Stimulated activated CD4-positive, alpha-beta T cell treated with anti-CD3 and anti-CD28 coated beads, Interleukin-2, amount 100 ng/mL, for 24 hours (primary cell): ENCODE results near the gene MOB3A.
"Not testable (repeated sequence)": the region's sequence is repeated elsewhere in the genome, so short reads cannot be mapped to it uniquely, and the experiment has no call there.

Source experiments
- DNase-seq, 2 donors: peaks; one replicate each; pipeline ENCODE4 v3.0.0-alpha.2; 2020

The MOB3A gene

GRCh38 chr19:2096034-2096479, at the start of gene MOB3A:
Gene MOB3A (minus strand): TSS chr19:2096326. CDS start chr19:2078560, 17,766 bp downstream.
- peak; percentile 86 to 87 for DNase-seq

DNA sequence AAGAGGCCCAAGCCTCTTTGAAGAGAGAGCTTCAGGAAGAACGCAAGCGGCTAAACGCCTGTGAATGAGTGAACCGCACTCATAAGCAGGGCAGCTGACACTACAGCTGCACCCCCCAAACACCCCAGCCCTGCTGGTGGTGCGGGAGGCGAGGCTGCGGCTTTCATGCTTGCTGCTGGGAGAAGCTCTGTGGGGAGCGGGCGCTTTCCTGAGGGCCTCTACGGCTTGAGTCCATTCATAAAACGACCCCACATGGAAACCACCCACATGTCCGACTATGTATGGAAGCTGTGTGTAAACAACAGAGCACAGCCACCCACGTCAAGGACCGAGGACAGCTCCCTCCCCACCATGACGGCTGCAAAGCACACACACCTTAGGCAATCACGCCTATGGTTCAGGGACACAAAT, 49.7 kb upstream of the MOB3A start:
- no peak for DNase-seq

DNA sequence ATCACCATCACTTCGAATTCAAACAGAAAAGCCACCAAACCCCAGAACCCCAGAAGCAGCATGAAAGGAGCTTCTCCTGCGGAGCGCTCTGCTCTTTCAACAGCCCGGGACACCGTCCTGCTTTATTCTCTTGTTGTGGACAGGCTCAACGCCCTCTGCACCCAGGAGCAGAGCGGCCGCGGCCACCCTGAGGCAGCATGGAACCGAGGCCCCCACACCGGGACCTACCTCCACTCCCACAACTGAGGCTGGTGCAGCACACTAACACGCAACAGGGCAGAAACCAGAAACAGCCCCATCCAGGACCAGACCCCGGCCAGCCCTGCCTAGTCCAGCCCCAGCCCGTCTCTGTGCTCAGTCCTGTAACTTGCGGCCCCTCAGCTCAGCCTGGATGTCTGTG, 48.1 kb upstream of the MOB3A start:
- DNase-seq = no peak

DNA sequence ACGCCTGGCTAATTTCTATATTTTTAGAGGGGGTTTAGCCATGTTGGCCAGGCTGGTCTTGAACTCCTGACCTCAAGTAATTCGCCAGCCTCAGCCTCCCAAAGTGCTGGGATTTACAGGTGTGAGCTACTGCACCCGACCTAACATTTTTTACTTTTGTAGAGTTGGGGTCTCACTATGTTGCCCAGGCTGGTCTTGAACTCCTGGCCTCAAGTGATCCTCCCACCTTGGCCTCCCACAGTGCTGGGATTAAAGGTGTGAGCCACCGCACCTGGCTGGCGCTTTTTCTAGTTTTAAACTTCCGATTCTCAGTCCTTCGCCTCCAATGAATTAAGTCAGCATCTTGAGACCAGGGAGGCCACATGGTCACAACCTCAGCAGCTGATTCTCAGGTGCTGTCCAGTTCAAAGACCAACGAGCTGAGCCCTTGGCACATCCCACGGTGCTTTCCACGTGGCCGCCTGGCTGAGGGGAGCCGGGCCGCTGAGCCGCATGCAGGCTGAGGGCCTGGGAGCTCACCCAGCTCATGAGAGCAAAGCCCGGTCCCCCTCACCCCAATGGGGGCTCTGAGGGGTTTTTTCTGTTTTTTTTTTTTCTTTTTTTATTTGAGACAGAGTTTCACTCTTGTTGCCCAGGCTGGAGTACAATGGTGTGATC, 46.2 kb upstream of the MOB3A start:
- DNase-seq = no peak

DNA sequence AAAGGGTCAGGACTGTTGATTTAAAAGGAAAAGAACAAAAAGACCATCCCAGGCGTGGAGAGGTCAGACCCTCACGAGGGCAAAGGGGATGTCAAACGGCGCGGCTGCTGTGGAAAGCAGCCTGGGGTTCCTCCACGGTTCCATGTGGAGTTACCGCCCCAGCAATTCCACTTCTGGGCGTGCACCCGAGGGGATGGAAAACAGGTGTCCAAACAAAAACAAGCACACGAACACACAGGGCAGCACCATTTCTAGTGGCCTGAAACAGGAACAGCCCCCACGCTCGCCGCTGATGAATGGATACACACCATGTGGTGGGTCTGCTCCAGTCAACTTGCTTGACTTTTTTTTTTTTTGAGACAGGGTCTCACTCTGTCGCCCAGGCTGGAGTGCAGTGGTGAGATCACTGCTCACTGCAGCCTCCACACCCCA, 44.0 kb upstream of the MOB3A start:
- no peak for DNase-seq

DNA sequence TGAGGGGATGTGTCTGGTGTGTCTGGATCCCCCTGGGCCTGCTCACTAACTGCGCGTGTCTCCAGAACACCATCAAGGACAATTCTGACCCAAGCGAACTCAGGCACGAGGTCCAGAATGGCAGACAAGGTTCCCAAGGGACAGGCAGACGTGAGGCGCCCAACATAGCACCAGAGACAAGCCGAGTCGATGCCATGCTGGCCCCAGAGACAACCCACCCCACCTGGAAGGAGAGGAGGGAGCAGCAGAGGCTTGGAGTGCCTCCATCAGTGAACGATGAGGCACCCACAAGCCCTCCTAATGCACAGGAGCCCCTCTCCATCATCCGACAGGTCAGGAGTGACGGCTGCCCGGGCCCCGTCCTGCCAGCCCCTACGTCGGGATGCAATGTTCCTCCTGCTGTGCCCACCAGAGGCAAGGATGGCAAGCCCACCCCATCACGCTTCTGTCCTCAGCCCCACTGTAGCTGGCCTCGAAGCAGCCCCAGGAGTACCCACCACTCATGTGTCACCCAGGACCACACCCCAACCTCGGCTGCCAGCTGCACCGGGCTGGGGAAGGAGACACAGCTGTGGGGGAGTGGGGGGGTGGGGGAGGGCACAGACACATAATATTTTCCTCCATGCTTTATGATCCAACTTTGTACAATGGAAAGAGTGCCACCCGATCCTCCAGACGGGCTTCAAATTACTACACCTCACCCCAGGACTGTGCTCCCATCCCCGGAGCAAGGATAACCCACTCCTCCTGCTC, 43.4 kb upstream of the MOB3A start:
- DNase-seq = no peak

- DNase-seq = no peak
Measured at GRCh38 chr19:2138061-2138728, 42.1 kb upstream of the MOB3A start.

GRCh38 chr19:2136796-2137195, 40.7 kb upstream of the MOB3A start:
- DNase-seq = no peak

DNA sequence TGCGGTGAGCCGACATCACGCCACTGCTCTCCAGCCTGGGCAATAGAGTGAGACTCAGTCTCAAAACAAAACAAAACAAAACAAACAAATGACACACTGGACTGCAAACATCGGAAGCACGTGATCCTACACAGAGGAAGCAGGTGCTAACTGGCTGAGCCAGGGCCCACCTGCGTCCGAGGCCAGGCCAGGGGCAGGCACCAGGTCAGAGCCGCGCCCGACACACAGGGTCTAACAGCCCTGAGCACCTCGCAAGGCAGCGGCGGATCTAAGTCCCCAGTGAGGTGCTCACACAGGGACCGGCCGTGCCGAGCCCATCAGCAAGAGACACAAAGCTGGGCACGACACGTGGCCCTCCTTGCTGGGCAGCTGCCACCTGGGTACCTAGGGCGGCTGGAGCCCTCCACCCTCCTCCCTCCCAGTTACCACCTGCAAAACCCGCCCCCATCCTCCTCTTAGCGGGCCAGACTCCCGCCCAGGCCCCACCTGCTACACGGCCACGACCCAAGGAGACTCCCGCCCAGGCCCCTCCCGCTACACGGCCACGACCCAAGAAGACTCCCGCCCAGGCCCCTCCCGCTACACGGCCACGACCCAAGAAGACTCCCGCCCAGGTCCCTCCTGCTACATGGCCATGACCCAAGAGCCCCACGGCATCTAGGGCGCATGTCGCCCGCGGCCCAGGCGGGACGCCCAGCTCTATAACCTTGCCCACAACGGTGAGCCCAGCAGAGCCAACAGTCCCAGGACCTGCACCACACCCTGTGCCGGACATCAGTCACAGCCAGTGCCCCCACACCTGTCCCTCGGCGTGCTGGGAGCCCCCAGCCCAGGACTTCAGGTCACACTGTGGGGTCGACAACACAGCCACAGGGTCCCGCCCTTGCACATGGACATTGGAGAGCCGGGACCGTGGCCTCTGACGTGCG, 39.6 kb upstream of the MOB3A start:
- no peak for DNase-seq

DNA sequence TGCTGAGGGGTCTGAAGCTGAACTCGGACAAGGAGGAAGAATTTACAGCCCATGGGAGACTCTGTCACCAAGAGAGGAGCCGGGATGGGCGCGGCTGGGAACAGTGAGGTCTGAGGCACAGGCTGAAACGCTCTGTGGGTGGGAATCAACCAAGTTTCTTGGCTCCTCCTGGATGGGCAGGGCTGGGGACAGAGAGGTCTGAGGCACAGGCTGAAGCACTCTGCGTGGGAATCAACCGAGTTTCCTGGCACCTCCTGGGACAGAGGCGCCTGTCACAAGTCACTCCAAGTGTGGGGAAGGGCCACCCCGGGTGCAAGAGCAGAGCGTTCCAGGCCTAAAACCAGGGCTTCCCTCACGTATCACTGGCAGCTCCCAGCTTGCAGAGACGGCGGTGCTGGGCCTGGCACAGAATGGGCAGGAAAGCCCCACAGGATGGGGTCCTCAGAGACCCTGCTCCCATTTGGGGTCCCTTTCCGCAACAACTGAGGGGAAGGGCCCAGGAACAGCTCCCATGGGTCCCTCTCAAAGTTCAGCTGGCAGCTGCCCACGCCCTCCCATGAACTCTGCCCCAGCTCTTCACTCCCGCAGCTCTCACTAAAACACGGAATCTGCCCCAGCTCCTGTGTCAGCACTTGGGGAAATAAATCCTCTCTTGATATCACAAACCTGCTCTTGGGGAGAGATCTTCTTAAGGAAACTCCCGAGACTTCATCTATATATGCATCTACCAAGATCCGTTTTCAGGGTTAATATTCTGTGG, 36.8 kb upstream of the MOB3A start:
- no peak for DNase-seq

GRCh38 chr19:2132191-2132590, 36.1 kb upstream of the MOB3A start:
- DNase-seq = no peak

DNA sequence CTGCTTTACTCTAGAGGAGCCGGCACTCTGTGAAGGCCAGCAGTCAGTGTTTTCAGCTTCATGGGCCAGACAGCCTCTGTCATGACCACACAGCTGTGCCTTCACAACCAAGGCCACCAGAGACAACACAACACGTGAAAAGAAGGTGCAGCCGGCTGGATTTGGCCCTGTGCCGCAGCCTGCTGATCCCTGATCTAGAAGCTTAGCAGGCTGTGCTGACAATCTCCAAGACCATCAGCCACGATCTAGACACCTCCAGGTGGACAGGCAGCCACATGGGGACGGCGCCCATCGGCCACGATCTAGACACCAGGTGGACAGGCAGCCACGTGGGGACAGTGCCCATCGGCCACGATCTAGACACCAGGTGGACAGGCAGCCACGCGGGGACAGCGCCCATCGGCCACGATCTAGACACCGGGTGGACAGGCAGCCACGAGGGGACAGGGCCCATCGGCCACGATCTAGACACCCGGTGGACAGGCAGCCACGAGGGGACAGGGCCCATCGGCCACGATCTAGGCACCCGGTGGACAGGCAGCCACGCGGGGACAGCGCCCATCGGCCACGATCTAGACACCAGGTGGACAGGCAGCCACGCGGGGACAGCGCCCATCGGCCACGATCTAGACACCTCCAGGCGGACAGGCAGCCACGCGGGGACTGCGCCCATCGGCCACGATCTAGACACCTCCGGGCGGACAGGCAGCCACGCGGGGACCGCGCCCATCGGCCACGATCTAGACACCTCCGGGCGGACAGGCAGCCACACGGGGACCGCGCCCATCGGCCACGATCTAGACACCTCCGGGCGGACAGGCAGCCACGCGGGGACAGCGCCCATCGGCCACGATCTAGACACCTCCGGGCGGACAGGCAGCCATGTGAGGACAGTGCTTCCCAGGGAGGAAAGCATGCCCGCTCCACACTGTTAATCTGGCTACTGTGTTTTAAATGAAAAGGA, 35.2 kb upstream of the MOB3A start:
- not testable (repeated sequence) for DNase-seq

DNA sequence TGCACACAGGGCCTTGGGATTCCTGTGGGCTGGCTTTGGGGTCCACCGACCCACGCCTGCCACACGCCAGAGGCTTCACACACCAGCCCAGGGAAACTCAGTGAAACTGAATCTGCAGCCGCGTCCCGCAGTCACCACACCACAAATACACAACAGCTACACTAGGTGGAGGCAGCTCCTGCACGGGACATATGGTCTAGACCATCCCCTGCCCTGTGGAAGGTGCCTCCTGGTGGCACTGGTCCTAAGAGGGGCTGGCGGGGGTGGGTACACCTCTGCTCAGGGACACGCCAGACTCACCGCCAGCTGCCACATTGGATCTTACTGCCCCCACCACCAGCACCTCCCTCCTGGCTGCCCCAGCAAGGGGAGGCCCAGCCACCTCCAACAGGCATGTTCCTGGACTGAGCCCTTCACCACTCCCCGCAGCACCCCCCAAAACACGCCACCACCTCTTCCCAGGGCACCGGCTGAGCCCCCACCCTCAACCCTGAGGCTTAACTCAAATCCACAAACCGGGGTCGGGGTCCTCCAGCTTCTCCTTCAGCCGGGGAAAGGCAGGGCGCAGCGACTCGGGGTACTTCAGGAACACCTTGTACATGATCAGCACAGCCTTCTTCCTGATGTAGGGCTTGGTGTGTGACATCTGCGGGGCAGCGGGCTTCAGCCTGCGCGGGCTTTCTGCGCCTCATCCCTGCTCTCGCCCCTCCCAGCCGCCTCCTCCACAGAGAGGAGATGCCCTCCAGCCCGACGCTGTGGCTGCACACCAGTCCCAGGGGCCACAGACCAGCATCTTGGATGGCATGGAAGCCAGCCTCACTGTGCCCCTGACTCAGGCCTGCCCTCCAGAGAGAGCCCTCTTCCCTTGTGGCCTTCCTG, 34.0 kb upstream of the MOB3A start:
- DNase-seq = no peak

GRCh38 chr19:2129486-2129885, 33.4 kb upstream of the MOB3A start:
- DNase-seq = no peak

GRCh38 chr19:2129022-2129421, 32.9 kb upstream of the MOB3A start:
- no peak for DNase-seq

DNA sequence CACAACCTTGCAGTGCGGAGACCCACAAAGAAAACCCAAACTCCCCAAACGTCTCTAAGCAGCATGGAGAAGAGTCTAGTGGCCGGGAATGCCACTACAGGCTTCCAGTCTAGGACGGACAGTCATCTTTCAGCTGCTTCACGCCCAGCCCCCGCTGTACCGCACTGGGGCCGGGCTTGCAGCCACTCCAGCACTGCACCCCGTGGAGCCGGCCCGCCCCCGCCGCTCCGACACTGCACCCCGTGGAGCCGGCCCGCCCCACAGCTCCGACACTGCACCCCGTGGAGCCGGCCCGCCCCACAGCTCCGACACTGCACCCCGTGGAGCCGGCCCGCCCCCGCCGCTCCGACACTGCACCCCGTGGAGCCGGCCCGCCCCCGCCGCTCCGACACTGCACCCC, 32.1 kb upstream of the MOB3A start:
- not testable (repeated sequence) for DNase-seq

GRCh38 chr19:2127758-2128157, 31.6 kb upstream of the MOB3A start:
- no peak for DNase-seq

GRCh38 chr19:2126879-2127518, 30.9 kb upstream of the MOB3A start:
- no peak for DNase-seq
